Gastrocnemius medialis (tissue), 4 donors: ENCODE measurements around the gene BSN.

ENCODE experiments used
- POLR2A ChIP-seq, 2 donors: fragments of 450-650 bp; IDR thresholded peaks; one replicate each; pipeline ENCODE4 v1.6.1; 2017; ENCODE audit warnings: antibody characterized with exemption in 2 of 2, mild to moderate bottlenecking in 2 of 2, moderate library complexity in 2 of 2
- TF ChIP-seq, protein P1 (sequence below), 5 experiments: fragments of 450-650 bp in 3 of 5; fragments of 200-600 bp in 2 of 5; sonication (generic) in 2 of 5; IDR thresholded peaks in 4 of 5; conservative IDR thresholded peaks in 1 of 5; 1 replicate in 4 of 5; 2 replicates in 1 of 5; pipeline ENCODE4 v1.5.1; 2016 to 2019; ENCODE audit warnings: antibody characterized with exemption in 5 of 5, mild to moderate bottlenecking in 3 of 5, moderate library complexity in 3 of 5

GRCh38 chr3:49717959-49718857 lies 163.9 kb downstream of the BSN start:
- TF ChIP-seq, protein P1, sequence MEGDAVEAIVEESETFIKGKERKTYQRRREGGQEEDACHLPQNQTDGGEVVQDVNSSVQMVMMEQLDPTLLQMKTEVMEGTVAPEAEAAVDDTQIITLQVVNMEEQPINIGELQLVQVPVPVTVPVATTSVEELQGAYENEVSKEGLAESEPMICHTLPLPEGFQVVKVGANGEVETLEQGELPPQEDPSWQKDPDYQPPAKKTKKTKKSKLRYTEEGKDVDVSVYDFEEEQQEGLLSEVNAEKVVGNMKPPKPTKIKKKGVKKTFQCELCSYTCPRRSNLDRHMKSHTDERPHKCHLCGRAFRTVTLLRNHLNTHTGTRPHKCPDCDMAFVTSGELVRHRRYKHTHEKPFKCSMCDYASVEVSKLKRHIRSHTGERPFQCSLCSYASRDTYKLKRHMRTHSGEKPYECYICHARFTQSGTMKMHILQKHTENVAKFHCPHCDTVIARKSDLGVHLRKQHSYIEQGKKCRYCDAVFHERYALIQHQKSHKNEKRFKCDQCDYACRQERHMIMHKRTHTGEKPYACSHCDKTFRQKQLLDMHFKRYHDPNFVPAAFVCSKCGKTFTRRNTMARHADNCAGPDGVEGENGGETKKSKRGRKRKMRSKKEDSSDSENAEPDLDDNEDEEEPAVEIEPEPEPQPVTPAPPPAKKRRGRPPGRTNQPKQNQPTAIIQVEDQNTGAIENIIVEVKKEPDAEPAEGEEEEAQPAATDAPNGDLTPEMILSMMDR (IDR thresholded peaks at IDR 0.05 in 4 of 5, conservative IDR thresholded peaks at IDR 0.05 in 1 of 5) = no peak
- no peak for TF ChIP-seq POLR2A (IDR thresholded peaks at IDR 0.05)
